HG03196 (cell line): ENCODE data around the gene FAF1.

Experiments used
- ATAC-seq: cut with Tn5 transposase; IDR thresholded peaks from one replicate; pipeline ENCODE4 v1.9.1; 2021; ENCODE audit not compliant: unreplicated experiment

The FAF1 gene

GRCh38 chr1:50710099-50710498, 250.0 kb downstream of the FAF1 start:
- ATAC-seq, result no peak

- no peak for ATAC-seq
Measured at GRCh38 chr1:50707824-50708223, 252.2 kb downstream of the FAF1 start.

- ATAC-seq, result no peak
Measured at GRCh38 chr1:50705699-50706098, 254.4 kb downstream of the FAF1 start.

- no peak for ATAC-seq
Measured at GRCh38 chr1:50705041-50705440, 255.0 kb downstream of the FAF1 start.

GRCh38 chr1:50704126-50704525, 255.9 kb downstream of the FAF1 start:
- ATAC-seq, result no peak

- no peak for ATAC-seq
Measured at GRCh38 chr1:50703240-50703639, 256.8 kb downstream of the FAF1 start.

GRCh38 chr1:50702395-50702794, 257.7 kb downstream of the FAF1 start:
- no peak for ATAC-seq

GRCh38 chr1:50701706-50702317, 258.3 kb downstream of the FAF1 start:
- ATAC-seq, result no peak

GRCh38 chr1:50700621-50701020, 259.4 kb downstream of the FAF1 start:
- ATAC-seq, result no peak

- ATAC-seq, result no peak
Measured at GRCh38 chr1:50700214-50700613, 259.9 kb downstream of the FAF1 start.

GRCh38 chr1:50699795-50700194, 260.3 kb downstream of the FAF1 start:
- no peak for ATAC-seq

- no peak for ATAC-seq
Measured at GRCh38 chr1:50697440-50698421, 262.3 kb downstream of the FAF1 start.

- no peak for ATAC-seq
Measured at GRCh38 chr1:50693829-50694228, 266.2 kb downstream of the FAF1 start.

GRCh38 chr1:50684185-50684584, 275.9 kb downstream of the FAF1 start:
- ATAC-seq, result no peak

GRCh38 chr1:50681931-50682330, 278.1 kb downstream of the FAF1 start:
- ATAC-seq, result no peak

GRCh38 chr1:50667710-50668356, 292.2 kb downstream of the FAF1 start:
- ATAC-seq, result no peak

- ATAC-seq, result no peak
Measured at GRCh38 chr1:50667272-50667671, 292.8 kb downstream of the FAF1 start.

GRCh38 chr1:50666849-50667248, 293.2 kb downstream of the FAF1 start:
- ATAC-seq, result no peak

GRCh38 chr1:50665413-50665812, 294.7 kb downstream of the FAF1 start:
- ATAC-seq, result no peak

GRCh38 chr1:50661626-50662025, 298.4 kb downstream of the FAF1 start:
- no peak for ATAC-seq

GRCh38 chr1:50659107-50659662, 300.9 kb downstream of the FAF1 start:
- ATAC-seq, result no peak
